OCI-M2 (cell line): ENCODE results near the gene BPIFB6.

ENCODE experiments used
- DNase-seq: peaks from one replicate; lab custom pipeline; 2025; ENCODE audit not compliant: unreplicated experiment; lab: John Stamatoyannopoulos, UW

BPIFB6 gene

DNA sequence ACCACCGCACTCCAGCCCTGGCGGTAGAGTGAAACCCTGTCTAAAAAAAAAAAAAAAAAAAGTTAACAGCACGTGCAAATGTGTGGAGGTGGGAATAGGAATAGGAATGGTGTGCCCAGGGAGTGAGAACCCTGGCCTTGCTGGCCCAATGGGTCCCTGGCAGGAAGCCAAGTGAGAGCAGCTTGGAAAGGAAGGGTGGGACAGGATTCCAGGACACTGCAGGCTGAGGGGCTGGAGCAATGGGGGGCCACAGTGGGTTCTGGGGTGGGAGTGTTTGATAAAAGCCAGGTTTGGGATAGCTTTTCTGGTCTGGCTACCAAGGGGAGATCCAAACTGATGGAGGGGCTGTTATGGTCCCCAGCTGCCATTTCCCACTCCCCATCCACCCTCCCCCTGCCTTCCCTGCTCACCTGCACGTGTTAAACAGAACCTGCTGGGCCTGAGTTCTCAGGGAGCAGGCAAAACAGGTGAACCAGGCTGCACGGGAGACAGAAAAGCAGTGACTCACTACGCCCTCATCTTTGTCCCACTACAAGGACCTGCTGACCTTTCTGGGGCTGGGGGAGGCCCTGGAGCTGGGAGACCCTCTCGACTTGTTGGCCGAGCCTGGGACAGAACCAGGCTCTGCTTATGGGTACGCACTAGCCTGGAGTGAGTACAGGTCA lies 30.5 kb upstream of the BPIFB6 start:
- DNase-seq: no peak

DNA sequence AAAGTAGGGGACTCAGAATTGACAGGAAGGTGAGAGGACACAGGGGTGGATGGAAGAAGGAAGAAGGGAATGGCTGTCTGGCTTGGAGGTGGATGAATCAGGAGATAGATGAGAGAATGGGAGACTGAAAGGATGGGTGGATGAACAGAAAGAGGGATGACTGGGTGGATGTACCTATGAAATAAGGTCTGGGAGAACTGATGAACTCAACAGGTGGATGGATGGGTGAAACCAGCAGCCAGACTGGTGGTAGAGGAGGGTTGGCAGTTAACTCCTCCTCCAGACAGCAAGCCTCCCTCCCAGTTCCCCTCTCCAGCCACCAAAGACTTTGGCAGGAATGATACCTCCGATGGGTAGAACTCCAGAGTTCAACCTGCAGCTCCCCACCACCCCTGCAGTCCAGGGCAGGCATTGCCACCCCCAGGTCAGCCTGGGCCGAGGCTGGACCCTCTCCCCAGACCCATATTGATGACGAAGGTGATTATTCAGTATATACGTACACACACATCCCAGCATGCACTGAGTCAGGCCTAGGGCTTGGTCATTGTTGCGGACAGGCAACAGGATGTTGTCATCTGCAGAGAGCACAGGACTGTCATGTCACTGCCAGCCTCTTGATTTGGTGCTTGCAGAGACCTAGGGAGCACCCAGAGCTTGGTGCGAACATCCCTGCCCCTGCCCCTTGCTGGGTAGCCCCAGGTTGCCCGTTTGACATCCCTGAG lies 29.2 kb upstream of the BPIFB6 start:
- DNase-seq: no peak

DNA sequence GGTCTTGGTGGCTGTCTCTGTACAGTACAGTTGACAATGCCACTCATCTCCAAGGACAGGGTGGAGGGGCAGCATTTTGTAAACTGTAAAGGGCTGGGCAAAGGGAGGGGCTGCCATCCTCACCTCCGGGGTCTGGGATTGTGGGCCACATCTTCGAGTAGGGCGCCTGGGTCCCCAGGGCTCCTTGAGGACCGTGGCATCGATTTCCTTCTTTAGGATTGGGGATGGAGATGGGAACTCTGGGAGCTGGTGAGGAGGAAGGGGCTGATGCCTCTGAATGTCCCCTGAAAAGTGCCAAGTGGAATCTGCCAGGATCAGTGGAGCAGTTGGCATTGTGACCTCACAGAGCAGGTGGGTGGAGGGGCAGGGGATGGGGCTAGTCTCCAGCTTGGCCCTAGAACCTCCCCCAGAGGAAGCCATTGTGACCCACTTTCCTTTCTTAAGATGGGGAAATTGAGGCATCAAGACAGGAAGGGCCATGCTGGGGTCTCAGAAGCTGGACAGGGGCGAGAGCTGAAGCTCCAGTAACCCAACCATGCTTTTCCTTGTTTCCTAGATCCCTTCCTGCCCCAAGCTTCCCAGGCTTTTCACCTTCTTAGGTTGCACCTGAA lies 27.2 kb upstream of the BPIFB6 start, which contains the start of gene SUN5:
Gene SUN5 (minus strand): TSS at position 293 of the 611 bp plus-strand sequence. CDS start 93 bp downstream, at position 200.
- DNase-seq: no peak

DNA sequence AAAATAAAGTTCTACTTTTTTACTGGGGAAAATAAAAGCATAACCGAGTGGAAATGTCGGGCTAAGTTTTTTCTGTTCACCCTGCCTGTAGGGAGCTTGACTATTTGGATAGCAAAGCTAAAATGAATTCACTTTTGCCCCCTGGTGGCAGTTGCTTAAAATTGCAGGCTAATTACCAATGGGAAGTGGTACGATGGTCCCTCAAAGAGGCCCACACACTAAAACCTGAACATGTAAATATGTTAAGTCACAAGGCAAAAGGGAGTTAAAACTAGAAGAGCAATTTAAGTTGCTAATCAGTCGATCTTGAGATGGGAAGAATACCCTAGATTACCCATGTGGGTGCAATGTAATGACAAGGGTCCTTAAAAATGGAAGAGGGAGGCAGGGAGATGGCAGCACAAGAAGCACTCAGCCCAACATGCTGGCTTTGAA lies 26.3 kb upstream of the BPIFB6 start:
- DNase-seq: no peak

DNA sequence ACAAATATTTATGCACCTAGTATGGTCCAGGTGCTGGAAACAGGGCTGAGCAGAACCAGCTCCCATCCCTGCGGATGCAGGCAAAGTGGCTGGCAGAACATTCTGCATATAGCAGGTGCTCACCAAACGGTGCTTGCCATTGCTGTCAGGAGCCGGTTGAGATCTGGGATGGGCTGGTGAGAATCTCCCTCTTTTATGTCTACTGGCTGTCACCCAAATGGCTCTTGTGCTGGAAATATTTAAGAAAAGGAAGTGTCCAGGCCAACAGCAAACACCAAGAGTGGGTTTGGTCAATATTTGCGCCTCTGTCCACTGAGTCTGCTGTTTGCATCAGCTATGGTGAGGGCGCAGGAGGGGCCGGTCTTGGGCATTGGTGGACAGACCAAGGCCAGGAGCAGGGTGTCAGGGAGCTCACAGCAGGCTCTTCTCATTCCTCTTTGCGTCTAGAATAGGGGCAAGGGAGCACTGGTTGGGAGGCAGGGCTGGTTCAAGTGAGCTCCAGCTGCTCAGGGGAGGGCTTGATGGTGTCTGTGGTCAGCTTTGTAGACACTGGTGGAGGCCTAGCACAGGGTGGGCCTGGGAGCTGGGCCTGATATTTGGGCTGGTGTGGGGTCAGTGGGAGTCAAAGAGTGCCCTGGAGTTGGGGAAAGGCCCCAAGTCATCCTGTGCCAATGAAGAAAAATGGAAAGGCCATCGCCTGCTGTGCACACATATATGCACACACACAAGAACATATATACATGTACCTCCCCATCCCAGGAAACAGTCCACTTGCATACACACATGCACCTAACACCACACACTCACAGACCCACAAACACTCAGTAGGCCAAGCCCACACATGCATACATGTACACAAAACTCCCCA lies 25.3 kb upstream of the BPIFB6 start:
- DNase-seq: no peak

DNA sequence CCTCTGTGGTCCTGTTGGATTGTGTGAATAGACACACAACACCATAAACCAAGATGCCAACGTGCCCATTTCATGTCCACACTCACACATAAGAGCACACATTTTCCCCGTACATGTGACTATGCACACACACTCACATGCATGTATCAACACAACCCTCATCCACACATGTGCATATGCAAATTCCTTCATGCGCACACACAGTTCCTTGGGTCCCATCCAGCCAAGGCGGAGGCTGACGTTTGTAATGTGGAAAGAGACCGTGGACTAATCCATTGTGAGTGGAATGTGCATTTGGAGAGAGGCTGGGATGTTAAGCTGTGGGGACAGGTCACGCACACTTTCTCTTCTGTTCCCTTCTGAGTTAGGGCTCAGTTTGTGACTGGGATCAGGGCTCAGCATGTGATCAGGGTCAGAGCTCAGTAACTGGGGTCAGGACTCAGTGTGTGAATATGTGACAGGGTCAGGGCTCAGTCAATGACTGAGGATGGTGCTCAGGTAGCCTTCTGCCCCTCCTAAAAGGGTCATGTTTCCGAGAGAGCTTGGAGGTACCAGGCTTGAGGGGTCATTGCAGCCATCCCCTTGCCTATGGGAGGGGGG lies 24.6 kb upstream of the BPIFB6 start:
- DNase-seq: no peak

DNA sequence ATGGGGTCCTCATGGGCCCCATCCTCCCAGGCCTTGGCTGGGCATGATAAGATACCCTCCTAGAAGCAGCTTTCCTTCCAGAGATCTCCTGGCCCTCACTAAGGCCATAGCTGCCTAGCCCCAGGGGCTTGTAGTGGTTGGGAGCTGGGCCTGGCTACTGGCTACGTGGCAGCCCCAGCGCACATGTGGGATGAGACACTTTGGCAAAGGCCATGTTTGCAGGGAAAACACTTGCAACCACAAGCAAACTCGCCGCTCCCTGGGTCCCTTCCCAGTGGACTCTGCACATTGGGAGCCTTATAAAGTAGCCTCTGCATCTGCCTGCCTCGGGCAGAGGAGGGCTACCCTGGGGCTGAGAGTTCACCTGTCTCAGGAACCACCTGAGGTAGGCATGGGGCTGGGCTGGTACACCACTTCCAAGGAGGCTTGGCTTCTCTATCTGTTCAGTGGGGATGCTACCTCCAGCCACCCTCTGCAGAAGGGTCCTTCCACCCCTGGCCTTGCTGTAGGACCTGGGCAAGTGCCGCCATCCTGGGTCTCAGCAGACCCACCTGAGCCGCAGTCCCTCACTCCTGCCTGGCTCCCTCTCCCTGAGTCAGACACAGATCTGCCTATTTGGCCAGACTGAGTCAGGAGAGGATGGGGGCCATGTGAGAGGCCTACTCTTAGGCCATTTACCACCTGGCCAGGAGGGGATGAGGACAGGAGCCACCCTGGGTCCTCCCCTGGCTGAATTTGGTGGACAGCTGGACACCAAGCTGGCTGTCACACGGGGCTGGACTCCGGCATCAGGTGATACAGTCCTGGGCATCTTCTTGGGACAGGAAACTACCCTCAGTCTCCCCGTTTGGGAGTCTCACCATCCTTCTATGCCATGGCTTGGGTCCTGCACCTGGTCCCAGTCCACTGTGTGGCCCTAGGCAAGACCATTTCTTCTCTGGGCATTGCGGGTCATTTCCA lies 23.8 kb upstream of the BPIFB6 start, which contains the start of gene BPIFB2:
Gene BPIFB2 (plus strand): TSS at position 329 of the 960 bp plus-strand sequence. CDS start 871 bp downstream, outside the sequence.
- no peak for DNase-seq

DNA sequence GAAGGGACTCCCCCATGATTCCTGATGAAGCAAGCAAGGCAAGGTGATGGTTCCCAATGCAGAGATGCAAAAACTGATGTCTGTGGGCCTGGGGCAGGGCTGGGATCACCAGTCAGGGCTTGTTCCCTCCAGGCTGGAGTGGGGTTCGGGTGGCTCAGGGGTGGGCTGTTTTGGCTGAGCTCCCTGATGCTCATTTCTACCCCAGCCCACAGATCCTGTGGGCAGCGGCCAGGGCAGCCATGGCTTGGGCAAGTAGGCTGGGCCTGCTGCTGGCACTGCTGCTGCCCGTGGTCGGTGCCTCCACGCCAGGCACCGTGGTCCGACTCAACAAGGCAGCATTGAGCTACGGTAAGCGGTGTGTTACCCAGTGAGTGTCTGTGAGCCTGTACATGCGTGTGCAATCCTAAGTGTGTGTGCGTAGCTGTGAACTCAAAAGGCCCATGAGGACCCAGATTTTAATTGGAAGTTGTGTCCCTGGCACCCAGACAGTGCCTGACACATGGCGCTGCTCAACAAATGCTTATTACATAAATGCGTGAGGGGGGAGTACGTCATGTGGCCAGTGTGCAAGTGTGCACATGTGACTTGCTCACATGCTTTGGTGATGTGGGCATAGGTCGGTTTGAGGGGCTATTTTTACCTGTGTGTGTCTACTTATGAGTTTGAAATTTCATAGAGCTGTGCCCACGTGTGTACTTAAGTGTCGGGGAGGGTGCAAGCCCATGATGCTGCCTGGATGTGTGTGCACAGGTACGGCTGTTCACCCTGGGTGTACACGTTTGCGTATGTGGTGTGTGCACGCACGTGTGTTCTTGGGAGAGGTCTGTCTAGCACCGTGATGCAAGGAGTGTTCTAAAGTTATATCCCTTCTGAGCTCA lies 22.9 kb upstream of the BPIFB6 start:
- DNase-seq: no peak

DNA sequence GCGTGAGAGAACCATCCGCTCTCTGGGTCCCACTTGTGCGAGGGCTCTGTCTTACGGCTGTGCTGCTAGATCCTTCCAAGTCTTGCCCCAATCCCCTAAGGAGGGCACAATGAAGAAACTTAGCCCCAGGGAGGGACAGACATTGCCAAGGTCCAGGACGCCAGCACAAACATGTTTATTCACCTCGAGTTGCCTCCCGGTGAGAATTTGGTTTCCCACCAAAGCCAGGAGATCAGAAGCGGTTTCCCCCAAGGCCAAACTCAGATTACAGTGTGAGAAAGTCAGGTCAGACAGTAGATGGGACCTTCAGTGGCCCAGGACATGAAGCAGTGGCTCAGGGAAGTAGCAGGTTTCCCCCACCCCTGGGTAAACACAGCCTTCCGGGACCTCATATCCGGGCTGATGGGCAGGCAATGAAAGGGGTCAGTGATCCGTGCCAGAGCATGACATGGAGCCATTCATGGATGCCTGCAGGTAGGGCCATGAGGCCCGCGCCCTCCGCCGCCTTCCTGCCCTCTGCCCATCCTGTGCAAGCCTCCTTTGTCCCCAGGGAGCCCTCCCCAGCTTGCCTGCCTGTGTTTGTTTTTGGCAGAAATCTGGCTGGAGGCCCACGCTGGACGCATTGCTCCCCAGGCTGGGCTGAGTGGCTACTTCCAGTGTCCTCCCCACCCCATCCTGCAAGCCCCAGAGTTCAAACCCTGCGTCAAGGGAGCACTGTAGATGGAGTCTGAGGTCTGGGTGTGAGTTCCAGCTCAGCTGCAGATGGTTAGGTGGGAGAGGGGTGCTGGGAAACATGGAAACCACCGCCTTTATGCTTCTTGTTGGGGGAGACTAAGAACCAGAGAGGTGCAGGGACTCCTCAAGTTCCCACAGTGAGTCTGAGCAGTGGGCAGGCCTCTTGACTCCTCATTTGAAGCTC lies 22.0 kb upstream of the BPIFB6 start:
- no peak for DNase-seq

DNA sequence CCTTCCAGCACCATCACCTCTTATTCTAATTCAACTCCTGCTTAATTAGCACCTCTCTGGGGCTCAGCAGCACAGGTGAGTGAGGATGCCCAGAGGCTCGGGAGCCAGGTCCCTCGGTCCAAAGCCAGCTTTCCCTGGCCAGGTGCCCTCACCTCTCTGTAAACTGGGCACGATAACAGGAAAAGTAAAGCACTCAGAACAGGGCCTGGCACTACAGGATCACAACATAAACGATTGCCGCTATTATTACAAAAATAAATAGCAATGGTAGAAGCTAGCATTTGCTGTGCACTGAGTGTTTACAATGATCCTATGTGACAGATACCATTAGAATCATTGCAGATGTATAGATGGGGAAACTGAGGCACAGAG lies 21.3 kb upstream of the BPIFB6 start:
- DNase-seq: no peak

DNA sequence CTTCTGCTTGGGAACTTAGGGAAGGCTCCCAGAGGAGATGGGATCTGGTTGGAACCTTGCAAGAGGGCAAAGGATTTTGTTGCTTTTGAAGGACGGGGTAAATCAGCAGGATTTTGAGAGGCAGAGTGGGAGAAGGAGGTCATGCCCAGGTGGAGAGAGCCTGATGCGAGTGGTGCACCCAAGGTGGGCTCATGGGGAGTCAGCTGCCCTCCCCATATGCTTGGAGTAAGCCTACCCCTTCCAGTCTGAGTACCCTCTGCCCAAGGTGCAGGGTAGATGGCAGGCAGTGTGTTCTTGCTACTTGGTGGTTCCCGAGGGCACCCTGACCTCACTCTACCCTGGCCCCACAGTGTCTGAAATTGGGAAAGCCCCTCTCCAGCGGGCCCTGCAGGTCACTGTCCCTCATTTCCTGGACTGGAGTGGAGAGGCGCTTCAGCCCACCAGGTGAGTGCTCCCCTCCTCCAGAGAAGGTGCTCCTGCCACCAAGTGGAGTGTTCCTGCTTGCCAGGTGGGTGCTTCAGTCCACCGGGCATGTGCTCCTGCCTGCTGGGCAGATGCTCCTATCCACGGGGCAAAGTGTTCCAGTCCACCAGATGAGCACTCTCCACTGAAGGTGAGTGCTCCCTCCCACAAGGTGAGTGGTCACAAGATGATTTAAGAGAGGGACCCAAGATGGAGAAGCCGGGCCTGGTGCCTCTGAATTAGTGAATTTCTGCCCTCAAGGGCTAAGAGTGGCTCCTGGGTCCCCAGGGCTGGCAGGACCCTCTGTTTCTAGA lies 20.6 kb upstream of the BPIFB6 start:
- no peak for DNase-seq

DNA sequence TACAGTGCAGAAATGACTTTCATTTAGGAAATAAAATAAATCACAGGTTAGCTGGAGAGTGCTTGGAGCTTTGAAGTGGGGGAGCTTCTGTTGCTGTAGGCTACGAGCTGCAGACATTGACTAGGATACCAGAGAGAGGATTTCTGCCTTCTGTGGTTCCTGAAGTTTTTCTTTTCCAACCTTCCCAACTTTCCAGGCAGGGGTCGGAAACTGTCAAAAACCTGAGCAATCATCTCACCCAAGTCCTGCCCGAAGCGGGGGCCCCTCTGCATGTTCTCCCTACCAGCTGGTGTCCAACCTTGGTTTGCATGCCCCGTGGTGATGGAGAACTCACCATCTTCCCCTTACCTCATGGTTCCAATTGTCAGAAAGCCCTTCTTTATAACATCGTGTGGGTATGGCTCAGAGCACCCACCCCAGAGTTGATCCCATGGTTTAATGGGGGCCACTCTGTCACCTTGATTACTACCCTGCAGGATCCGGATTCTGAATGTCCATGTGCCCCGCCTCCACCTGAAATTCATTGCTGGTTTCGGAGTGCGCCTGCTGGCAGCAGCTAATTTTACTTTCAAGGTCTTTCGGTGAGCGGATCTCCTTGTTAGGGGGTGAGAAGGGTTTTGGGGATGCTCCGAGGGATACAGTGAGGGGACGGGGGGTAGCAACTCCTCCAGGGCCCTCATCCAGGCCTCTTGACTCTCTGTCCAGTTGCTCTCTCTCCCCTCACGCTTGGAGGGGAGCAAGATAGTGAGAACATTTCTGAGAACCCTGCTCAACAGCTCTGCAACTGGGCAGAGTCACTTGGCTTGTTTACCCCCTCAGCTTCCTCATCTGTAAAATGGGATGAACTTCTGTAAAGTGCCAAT lies 18.9 kb upstream of the BPIFB6 start:
- DNase-seq: no peak

DNA sequence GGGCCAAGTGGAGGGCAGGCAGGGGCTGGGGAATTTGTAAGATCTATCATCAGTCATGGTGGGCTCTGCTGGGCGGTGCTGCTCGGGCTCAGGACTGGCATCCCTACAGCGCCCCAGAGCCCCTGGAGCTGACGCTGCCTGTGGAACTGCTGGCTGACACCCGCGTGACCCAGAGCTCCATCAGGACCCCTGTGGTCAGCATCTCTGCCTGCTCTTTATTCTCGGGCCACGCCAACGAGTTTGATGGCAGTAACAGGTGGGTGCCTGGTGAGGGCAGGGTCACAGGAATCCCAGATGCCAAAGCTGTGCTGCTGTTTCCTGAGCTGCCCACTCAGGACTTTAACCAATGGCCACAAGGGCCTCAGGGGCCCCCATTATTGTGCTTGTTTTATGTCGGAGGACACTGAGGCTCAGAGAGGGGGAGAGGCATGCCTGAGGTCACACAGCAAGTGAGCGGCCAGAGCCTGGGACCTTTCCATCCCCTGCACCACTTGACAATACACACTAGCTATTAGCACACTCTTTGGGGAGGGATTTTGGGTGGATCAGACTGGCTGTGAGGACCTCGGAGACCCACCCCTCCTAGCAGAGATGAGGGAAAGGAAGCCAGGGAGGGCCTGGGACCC lies 17.6 kb upstream of the BPIFB6 start:
- DNase-seq: no peak

DNA sequence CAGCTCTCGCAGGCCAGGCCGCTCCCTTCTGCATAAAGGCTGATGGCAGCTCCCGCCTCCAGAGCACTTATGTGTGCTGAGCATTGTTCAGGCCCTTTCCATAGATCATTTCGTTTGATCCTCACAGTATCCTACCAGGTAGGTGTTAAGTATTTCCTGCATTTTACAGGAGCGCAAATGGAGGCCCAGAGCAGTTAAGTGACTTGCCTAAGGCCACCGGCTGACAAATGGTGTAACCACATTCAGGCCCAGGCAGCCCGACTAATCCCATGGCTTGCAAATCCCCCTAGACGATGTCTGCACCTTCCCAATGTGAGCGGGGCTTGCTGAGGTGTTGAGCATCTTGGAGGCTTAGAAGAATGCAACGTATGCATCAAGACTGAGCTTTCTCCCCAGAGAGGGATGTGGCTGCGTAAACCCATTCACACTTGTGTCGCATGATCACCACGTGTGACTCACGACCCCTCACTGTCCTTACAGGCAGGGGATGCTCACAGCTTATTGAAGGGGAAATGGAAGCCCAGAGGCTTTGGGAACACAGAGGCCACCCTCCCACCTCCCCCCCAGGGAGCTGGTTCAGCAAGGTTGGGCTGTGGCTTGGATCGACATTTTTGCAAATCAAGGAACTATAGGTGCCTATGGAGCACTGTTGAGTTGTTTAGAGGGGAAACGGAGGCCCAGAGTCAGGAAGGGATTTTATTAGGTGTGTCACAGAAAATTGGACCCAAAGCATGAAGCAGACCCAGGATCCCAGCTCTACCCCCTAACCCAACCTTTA lies 16.9 kb upstream of the BPIFB6 start:
- no peak for DNase-seq

DNA sequence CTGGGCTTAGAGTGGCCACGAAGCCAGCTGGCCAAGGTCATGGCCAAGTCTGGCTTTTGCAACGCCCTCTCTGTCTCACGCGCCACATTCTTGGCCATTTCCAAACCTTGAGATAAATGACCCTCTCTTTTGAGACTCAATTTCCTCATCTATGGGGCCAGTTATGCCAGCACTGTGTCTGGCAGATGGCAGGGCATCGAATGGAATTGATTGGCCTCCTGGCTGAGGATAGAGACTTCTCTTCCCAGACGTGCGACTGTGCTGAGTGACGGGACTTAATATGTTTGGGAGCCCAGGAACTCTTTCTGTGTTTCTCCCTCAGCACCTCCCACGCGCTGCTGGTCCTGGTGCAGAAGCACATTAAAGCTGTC lies 16.3 kb upstream of the BPIFB6 start:
- no peak for DNase-seq
